Measurements from ENCODE around the gene TMEM63B. TPM values are rescaled to one million over a fixed set of nuclear protein-coding genes. Genes with fewer than 3 reads are reported as not detected.

The TMEM63B gene
- polyA plus RNA-seq, 3 donors: 1.3 to 25.7 (median 1.9) TPM

- no peak overlapping the region for H3K27ac Mint-ChIP-seq
Observed at GRCh38 chr6:44185953-44186634, 58.7 kb downstream of the TMEM63B start.

GRCh38 chr6:44186635-44187025, 59.3 kb downstream of the TMEM63B start:
- no peak overlapping the region for H3K4me2 ChIP-seq (replicated peaks; ENCODE audit: extremely low read depth, low read length, poor library complexity, severe bottlenecking)
- no peak overlapping the region for H3K4me3 Mint-ChIP-seq
- no peak overlapping the region for H3K27ac ChIP-seq (ENCODE audit: low read depth in 1 of 2, low read length in 2 of 2)
- no peaks in the 10 kb centered on the region for H3K36me3 ChIP-seq (replicated peaks in 1 of 2; ENCODE audit: control insufficient read depth in 1 of 2, insufficient read depth in 2 of 2, low read length in 2 of 2)
- DNase-seq: no peak
- H3K27ac Mint-ChIP-seq: no peak overlapping the region
- no peaks in the 10 kb centered on the region for H3K36me3 Mint-ChIP-seq
- intact Hi-C loops (cut with micrococcal nuclease): no loop called here
- no peak overlapping the region for H3K9ac ChIP-seq (ENCODE audit: insufficient read depth, low read length, poor library complexity, severe bottlenecking)
- no peak for TF ChIP-seq CTCF (IDR thresholded peaks at IDR 0.05)
- peaks cover 3% of the 10 kb centered on the region for H3K4me1 Mint-ChIP-seq
- no peaks in the 10 kb centered on the region for H4K20me1 ChIP-seq (ENCODE audit: insufficient read depth, low read length)
- no CpG with 5 or more reads among the region's 7 CpGs for WGBS (ENCODE audit: insufficient coverage)
- peak overlapping the region; percentile 59 for H2AFZ ChIP-seq (ENCODE audit: insufficient read depth, low read depth, low read length, poor library complexity, severe bottlenecking)
- H3K9me3 ChIP-seq (replicated peaks in 1 of 2; ENCODE audit: control insufficient read depth in 1 of 2, insufficient read depth in 1 of 2, low read length in 2 of 2): no peaks in the 10 kb centered on the region
- H3K4me1 ChIP-seq (ENCODE audit: control insufficient read depth in 1 of 2, insufficient read depth in 2 of 2, low read length in 2 of 2): no peaks in the 10 kb centered on the region
- no peak overlapping the region for H3K4me3 ChIP-seq (replicated peaks in 1 of 3; ENCODE audit: low read depth in 2 of 3, low read length in 3 of 3)
- H3K27me3 Mint-ChIP-seq (ENCODE audit: low read depth in 3 of 3): peaks cover 2 to 8% (median 3%) of the 10 kb centered on the region in 3 donors
- no peaks in the 10 kb centered on the region for H3K27me3 ChIP-seq (ENCODE audit: control insufficient read depth in 2 of 2, insufficient read depth in 2 of 2, low read length in 2 of 2)
- no peaks in the 10 kb centered on the region for H3K9me3 Mint-ChIP-seq
- H3K79me2 ChIP-seq (ENCODE audit: insufficient read depth, low read length): no peaks in the 10 kb centered on the region

More at GRCh38 chr6:44185953-44186634, 58.7 kb downstream of the TMEM63B start:
- Mint-ChIP-seq H3K4me1 (peaks cover 3% of the 10 kb centered on the region), H3K4me3 (peak overlapping the region in 1 of 2 donors; percentile 23), H3K36me3 (no peaks in the 10 kb centered on the region), H3K27me3 (ENCODE audit: low read depth in 3 of 3) (peaks cover 2 to 8% (median 3%) of the 10 kb centered on the region in 3 donors), H3K9me3 (no peaks in the 10 kb centered on the region)
- Histone ChIP-seq H3K9ac (ENCODE audit: insufficient read depth, low read length, poor library complexity, severe bottlenecking) (peak overlapping the region; percentile 4), H3K79me2 (ENCODE audit: insufficient read depth, low read length) (no peaks in the 10 kb centered on the region), H3K27me3 (ENCODE audit: control insufficient read depth in 2 of 2, insufficient read depth in 2 of 2, low read length in 2 of 2) (no peaks in the 10 kb centered on the region), H3K36me3 (replicated peaks in 1 of 2; ENCODE audit: control insufficient read depth in 1 of 2, insufficient read depth in 2 of 2, low read length in 2 of 2) (no peaks in the 10 kb centered on the region), H3K27ac (ENCODE audit: low read depth in 1 of 2, low read length in 2 of 2) (no peak overlapping the region), H4K20me1 (ENCODE audit: insufficient read depth, low read length) (no peaks in the 10 kb centered on the region), H3K9me3 (replicated peaks in 1 of 2; ENCODE audit: control insufficient read depth in 1 of 2, insufficient read depth in 1 of 2, low read length in 2 of 2) (no peaks in the 10 kb centered on the region), H3K4me2 (replicated peaks; ENCODE audit: extremely low read depth, low read length, poor library complexity, severe bottlenecking) (no peak overlapping the region), H3K4me3 (replicated peaks in 1 of 3; ENCODE audit: low read depth in 2 of 3, low read length in 3 of 3) (no peak overlapping the region), H3K4me1 (ENCODE audit: control insufficient read depth in 1 of 2, insufficient read depth in 2 of 2, low read length in 2 of 2) (no peaks in the 10 kb centered on the region), H2AFZ (ENCODE audit: insufficient read depth, low read depth, low read length, poor library complexity, severe bottlenecking) (peak overlapping the region; percentile 59)
- DNase-seq: no peak
- intact Hi-C loops (cut with micrococcal nuclease): no loop called here
- no peak for TF ChIP-seq CTCF (IDR thresholded peaks at IDR 0.05)
- WGBS (ENCODE audit: insufficient coverage): 39% methylated on average over 5 of the region's 9 CpGs
